GM19372 (cell line): ENCODE results near the gene CIBAR2.

Source experiments
- ATAC-seq: cut with Tn5 transposase; IDR thresholded peaks from one replicate; pipeline ENCODE4 v1.9.1; 2021; ENCODE audit warnings: mild to moderate bottlenecking, low read depth, moderate library complexity; ENCODE audit not compliant: unreplicated experiment

CIBAR2 gene

GRCh38 chr16:85086347-85087291 lies 25.7 kb downstream of the CIBAR2 start:
- no peak for ATAC-seq

- ATAC-seq, result no peak
Observed at GRCh38 chr16:85085721-85086120, 26.6 kb downstream of the CIBAR2 start.

GRCh38 chr16:85084841-85085510 lies 27.3 kb downstream of the CIBAR2 start:
- ATAC-seq, result no peak

- no peak for ATAC-seq
Observed at GRCh38 chr16:85083051-85083639, 29.1 kb downstream of the CIBAR2 start.

- ATAC-seq, result no peak
Observed at GRCh38 chr16:85082173-85083050, 29.9 kb downstream of the CIBAR2 start.

GRCh38 chr16:85081765-85082164 lies 30.5 kb downstream of the CIBAR2 start:
- no peak for ATAC-seq

GRCh38 chr16:85081038-85081437 lies 31.2 kb downstream of the CIBAR2 start:
- no peak for ATAC-seq

- no peak for ATAC-seq
Observed at GRCh38 chr16:85079785-85080570, 32.3 kb downstream of the CIBAR2 start.

GRCh38 chr16:85078952-85079351 lies 33.3 kb downstream of the CIBAR2 start:
- ATAC-seq, result no peak

GRCh38 chr16:85078226-85078625 lies 34.0 kb downstream of the CIBAR2 start:
- no peak for ATAC-seq

- ATAC-seq, result no peak
Observed at GRCh38 chr16:85077576-85078125, 34.6 kb downstream of the CIBAR2 start.

GRCh38 chr16:85077039-85077438 lies 35.2 kb downstream of the CIBAR2 start:
- no peak for ATAC-seq

GRCh38 chr16:85075236-85075924 lies 36.9 kb downstream of the CIBAR2 start:
- ATAC-seq, result no peak

GRCh38 chr16:85074225-85074914 lies 37.9 kb downstream of the CIBAR2 start:
- no peak for ATAC-seq

GRCh38 chr16:85072947-85073346 lies 39.3 kb downstream of the CIBAR2 start:
- ATAC-seq, result no peak

- no peak for ATAC-seq
Observed at GRCh38 chr16:85072076-85072860, 40.0 kb downstream of the CIBAR2 start.

- ATAC-seq, result no peak
Observed at GRCh38 chr16:85069171-85069570, 43.1 kb downstream of the CIBAR2 start.
